Astrocyte (in vitro differentiated cells and primary cell): Measurements from ENCODE around the gene LDLRAD4.

Experiments used
- EZH2 ChIP-seq: IDR thresholded peaks from 2 replicates; pipeline ENCODE4 v1.6.1; 2012; ENCODE audit warnings: mild to moderate bottlenecking, low read length, inconsistent platforms; ENCODE audit not compliant: insufficient read depth
- TF ChIP-seq, protein P1 (sequence below): IDR thresholded peaks from 2 replicates; pipeline ENCODE4 v1.5.1; 2011; ENCODE audit warnings: low read depth, mild to moderate bottlenecking, inconsistent platforms, low read length, moderate library complexity; ENCODE audit not compliant: insufficient read depth

DNA sequence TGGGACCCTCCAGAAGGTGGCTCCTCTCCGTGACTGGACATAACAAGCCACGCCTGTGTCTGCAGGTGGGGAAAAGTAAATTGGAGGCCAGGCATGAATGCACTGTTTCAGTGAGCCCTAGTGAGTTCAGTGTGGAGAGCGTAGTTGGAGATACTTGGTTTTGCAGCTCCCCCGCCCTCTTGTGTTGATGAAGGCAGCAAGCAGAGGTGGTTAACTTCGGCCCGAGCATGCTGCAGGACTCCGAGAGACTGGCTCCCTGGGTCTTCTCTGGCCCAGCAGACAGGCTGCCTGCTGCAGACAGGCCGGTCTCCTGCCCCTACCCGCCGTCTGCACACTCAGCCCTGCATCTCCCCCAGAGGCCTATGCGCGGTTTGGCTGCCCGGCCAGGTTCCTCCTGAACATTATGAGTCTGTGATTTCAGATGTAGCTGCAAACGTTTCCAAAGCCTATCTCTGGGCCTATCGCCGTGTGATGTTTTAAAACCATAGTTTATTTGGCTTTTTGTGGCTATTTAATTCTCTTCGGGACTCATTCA lies 102.4 kb downstream of the LDLRAD4 start:
- TF ChIP-seq, protein P1, sequence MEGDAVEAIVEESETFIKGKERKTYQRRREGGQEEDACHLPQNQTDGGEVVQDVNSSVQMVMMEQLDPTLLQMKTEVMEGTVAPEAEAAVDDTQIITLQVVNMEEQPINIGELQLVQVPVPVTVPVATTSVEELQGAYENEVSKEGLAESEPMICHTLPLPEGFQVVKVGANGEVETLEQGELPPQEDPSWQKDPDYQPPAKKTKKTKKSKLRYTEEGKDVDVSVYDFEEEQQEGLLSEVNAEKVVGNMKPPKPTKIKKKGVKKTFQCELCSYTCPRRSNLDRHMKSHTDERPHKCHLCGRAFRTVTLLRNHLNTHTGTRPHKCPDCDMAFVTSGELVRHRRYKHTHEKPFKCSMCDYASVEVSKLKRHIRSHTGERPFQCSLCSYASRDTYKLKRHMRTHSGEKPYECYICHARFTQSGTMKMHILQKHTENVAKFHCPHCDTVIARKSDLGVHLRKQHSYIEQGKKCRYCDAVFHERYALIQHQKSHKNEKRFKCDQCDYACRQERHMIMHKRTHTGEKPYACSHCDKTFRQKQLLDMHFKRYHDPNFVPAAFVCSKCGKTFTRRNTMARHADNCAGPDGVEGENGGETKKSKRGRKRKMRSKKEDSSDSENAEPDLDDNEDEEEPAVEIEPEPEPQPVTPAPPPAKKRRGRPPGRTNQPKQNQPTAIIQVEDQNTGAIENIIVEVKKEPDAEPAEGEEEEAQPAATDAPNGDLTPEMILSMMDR, result no peak
- TF ChIP-seq EZH2, result no peak
